NCI-H146 treated with DMSO at 0.1 percent for 48 hours (cell line): ENCODE results near the gene CTIF.

Experiments used
- DNase-seq: peaks from one replicate; lab custom pipeline; 2025; ENCODE audit not compliant: unreplicated experiment; lab: John Stamatoyannopoulos, UW

CTIF gene

GRCh38 chr18:48872234-48873145 lies 333.7 kb downstream of the CTIF start:
- peak; percentile 94 for DNase-seq

- no peak for DNase-seq
Measured at GRCh38 chr18:48874233-48874632, 335.4 kb downstream of the CTIF start.

GRCh38 chr18:48874701-48875162 lies 335.9 kb downstream of the CTIF start:
- DNase-seq: no peak

GRCh38 chr18:48875314-48875941 lies 336.6 kb downstream of the CTIF start:
- no peak for DNase-seq

- no peak for DNase-seq
Measured at GRCh38 chr18:48875942-48876511, 337.2 kb downstream of the CTIF start.

GRCh38 chr18:48876590-48876989 lies 337.8 kb downstream of the CTIF start:
- no peak for DNase-seq

- no peak for DNase-seq
Measured at GRCh38 chr18:48877941-48878340, 339.1 kb downstream of the CTIF start.

- DNase-seq: no peak
Measured at GRCh38 chr18:48878471-48878870, 339.6 kb downstream of the CTIF start.

- no peak for DNase-seq
Measured at GRCh38 chr18:48879008-48879431, 340.2 kb downstream of the CTIF start.

GRCh38 chr18:48880931-48881330 lies 342.1 kb downstream of the CTIF start:
- no peak for DNase-seq

- no peak for DNase-seq
Measured at GRCh38 chr18:48882379-48882778, 343.5 kb downstream of the CTIF start.

GRCh38 chr18:48884306-48884705 lies 345.5 kb downstream of the CTIF start:
- no peak for DNase-seq

GRCh38 chr18:48884771-48885170 lies 345.9 kb downstream of the CTIF start:
- no peak for DNase-seq

- DNase-seq: no peak
Measured at GRCh38 chr18:48885266-48885923, 346.6 kb downstream of the CTIF start.

- no peak for DNase-seq
Measured at GRCh38 chr18:48885924-48886400, 347.1 kb downstream of the CTIF start.

- DNase-seq: no peak
Measured at GRCh38 chr18:48886520-48887293, 347.9 kb downstream of the CTIF start.

- DNase-seq: no peak
Measured at GRCh38 chr18:48887294-48887904, 348.6 kb downstream of the CTIF start.

- DNase-seq: no peak
Measured at GRCh38 chr18:48887905-48888772, 349.3 kb downstream of the CTIF start.

GRCh38 chr18:48888773-48889080 lies 349.9 kb downstream of the CTIF start:
- no peak for DNase-seq
